Measurements from ENCODE around the gene ANKRD61.
"Not testable (repeated sequence)": the region's sequence is repeated elsewhere in the genome, so short reads cannot be mapped to it uniquely, and the experiment has no call there.

ANKRD61 gene

GRCh38 chr7:6057316-6058129 is 26.3 kb downstream of the ANKRD61 start:
- in situ Hi-C loops (cut with HindIII; ENCODE audit: low sequenced_read_pairs) = no loop called here
- H3K4me3 ChIP-seq (ENCODE audit: low read depth, low read length) = peak overlapping the region; percentile 84
- DNase-seq (ENCODE audit: low read depth, low spot score) = no peak
- no peak for TF ChIP-seq CTCF (IDR thresholded peaks at IDR 0.05; ENCODE audit: low read depth, low read length)

DNA sequence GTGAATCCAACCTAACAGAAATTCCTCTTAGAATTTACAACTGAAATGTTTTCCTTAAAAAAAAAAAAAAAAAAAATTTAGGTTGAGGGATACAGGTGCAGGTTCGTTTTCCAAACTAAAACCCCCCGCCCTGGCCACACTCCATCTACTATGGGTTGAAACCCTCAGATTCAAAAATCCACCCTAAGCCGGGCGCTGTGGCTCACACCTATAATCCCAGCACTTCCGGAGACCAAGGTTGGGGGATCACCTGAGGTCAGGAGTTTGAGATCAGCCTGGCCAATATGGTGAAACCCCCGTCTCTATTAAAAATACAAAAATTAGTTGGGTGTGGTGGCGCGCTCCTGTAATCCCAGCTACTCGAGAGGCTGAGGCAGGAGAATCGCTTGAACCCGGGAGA is 28.8 kb downstream of the ANKRD61 start:
- in situ Hi-C loops (cut with HindIII; ENCODE audit: low sequenced_read_pairs); H3K4me3 ChIP-seq (ENCODE audit: low read depth, low read length); DNase-seq (ENCODE audit: low read depth, low spot score): not testable (repeated sequence)

GRCh38 chr7:6071406-6071805 is 40.2 kb downstream of the ANKRD61 start:
- in situ Hi-C loops (cut with HindIII; ENCODE audit: low sequenced_read_pairs) = no loop called here
- no peak for TF ChIP-seq CTCF (IDR thresholded peaks at IDR 0.05; ENCODE audit: low read depth, low read length)
- no peak for DNase-seq (ENCODE audit: low read depth, low spot score)
- no peak overlapping the region for H3K4me3 ChIP-seq (ENCODE audit: low read depth, low read length)

GRCh38 chr7:6074612-6075380 is 43.6 kb downstream of the ANKRD61 start:
- H3K4me3 ChIP-seq (ENCODE audit: low read depth, low read length) = no peak overlapping the region
- in situ Hi-C loops (cut with HindIII; ENCODE audit: low sequenced_read_pairs) = no loop called here

DNA sequence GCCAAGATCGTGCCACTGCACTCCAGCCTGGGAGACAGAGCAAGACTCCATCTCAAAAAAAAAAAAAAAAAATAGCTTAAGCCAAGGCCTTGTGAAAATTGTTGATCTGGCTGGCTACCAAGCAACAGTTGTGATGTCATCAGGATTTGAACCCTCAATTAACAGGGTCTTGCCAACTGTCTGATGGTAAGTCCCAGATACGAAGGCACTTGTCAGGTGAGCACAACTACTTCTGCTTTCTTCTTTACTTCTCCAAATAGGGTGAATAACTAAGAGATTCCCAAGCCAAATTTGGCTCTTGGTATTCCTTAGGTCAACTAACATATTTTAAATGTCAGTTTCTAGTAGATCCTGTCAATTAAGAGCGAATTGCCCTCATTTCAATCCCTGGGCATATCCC is 47.4 kb downstream of the ANKRD61 start:
- in situ Hi-C loops (cut with HindIII; ENCODE audit: low sequenced_read_pairs) = no loop called here
- no peak for TF ChIP-seq CTCF (IDR thresholded peaks at IDR 0.05; ENCODE audit: low read depth, low read length)
- H3K4me3 ChIP-seq (ENCODE audit: low read depth, low read length) = no peak overlapping the region
- DNase-seq (ENCODE audit: low read depth, low spot score) = no peak

More at GRCh38 chr7:6074612-6075380, 43.6 kb downstream of the ANKRD61 start:
- no peak for DNase-seq (ENCODE audit: low read depth, low spot score)
- no peak for TF ChIP-seq CTCF (IDR thresholded peaks at IDR 0.05; ENCODE audit: low read depth, low read length)

- DNase-seq (ENCODE audit: low read depth, low spot score); in situ Hi-C loops (cut with HindIII; ENCODE audit: low sequenced_read_pairs); H3K4me3 ChIP-seq (ENCODE audit: low read depth, low read length): not testable (repeated sequence)
Measured at GRCh38 chr7:6083047-6083446, 51.9 kb downstream of the ANKRD61 start.

Measured in astrocyte of the spinal cord (primary cell).